ENCODE results near the gene PLIN4. TPM values are rescaled to one million over a fixed set of nuclear protein-coding genes. Genes with fewer than 3 reads are reported as not detected.

PLIN4 gene
- total and polyA plus RNA-seq, 9 of the 15 experiments (the other 6 are each of a cell fraction or from before 2014, with no cell fraction given): 0.04 to 0.16 (median 0.07) TPM; not detected in 3

DNA sequence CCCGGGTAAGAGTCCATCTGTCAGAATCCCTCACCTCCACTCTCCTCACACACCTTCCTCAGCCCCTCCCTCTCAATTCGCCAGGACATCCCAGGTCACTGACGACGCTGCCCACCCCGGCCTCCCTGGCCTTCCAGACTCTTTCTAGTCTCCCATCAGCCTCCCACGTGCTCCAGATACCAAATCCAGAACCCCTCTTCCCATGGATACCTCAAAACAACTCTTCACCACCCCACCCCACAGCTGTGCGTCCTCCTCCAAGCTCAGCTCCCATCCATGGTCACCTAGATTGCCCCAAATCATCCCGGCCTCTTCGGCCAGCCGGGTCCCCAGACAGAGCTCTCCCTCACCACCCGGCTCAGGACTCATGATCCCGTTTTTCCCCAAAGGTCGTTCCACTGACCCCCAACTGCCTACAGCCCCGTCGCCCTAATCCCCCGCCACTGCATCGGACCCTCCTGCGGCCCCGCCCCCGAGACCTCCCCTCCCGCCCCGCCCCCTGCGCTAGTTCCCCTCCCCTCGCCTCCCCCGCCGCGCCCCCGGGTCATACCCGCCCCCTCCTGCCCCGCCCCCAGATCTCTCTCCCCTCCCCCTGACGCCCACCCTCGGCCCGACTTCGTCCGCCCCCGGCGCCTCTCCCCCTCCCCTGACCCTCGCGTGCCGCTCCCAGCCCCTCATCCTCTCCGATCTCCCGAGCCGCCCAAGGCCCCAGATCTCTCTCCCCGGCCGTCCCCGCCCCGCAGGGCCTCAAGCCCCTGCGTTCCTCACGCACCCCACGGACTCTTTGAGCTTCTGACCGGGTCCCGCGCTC, 61.2 kb downstream of the PLIN4 start (continued):
- TF ChIP-seq TCF7L2 (IDR thresholded peaks at IDR 0.05; ENCODE audit: low read depth, low read length): no peak
- no peak for TF ChIP-seq ZNF589 (CRISPR knock-in tag; IDR thresholded peaks at IDR 0.05; ENCODE audit: low read depth)
- TF ChIP-seq, protein P1, sequence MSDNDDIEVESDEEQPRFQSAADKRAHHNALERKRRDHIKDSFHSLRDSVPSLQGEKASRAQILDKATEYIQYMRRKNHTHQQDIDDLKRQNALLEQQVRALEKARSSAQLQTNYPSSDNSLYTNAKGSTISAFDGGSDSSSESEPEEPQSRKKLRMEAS (CRISPR knock-in tag; IDR thresholded peaks at IDR 0.05): peak; percentile 17; the same call in 1 of the 2 replicates
- peak; percentile 20; the same call in 1 of the 2 replicates for TF ChIP-seq SMARCA4 (IDR thresholded peaks at IDR 0.05)
- no peak for TF ChIP-seq BRD9 (IDR thresholded peaks at IDR 0.05; ENCODE audit: low read depth, partially characterized antibody)
- TF ChIP-seq, protein P2, sequence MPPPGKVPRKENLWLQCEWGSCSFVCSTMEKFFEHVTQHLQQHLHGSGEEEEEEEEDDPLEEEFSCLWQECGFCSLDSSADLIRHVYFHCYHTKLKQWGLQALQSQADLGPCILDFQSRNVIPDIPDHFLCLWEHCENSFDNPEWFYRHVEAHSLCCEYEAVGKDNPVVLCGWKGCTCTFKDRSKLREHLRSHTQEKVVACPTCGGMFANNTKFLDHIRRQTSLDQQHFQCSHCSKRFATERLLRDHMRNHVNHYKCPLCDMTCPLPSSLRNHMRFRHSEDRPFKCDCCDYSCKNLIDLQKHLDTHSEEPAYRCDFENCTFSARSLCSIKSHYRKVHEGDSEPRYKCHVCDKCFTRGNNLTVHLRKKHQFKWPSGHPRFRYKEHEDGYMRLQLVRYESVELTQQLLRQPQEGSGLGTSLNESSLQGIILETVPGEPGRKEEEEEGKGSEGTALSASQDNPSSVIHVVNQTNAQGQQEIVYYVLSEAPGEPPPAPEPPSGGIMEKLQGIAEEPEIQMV (tag; conservative IDR thresholded peaks at IDR 0.05; ENCODE audit: low read depth): no peak

DNA sequence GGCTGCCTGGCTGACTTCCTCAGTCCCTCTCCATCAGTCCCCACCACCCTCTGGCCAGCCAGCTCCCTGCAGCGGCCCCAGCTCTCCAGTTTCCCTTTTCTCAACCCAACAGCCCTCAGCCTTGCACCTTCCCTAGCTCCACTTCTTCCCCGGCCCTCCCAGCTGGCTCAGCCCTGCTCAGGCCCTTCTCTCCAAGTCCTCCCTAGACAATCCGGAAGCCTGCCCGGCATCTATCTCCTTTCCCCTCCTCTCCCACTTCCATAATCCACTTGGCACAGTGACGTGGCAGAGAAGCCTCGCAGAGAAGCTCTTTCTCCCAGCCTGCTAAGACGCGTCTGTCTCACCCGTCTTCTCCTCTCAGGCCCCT, 61.8 kb downstream of the PLIN4 start:
- ChIA-PET POLR2A (interaction anchor here (0.6 to 6.3 kb wide), 8 partner anchors 9 to 1534 kb away, joined by 3 to 60 read pairs (median 5); partner anchors contain the start of genes CHAF1A and HDGFL2), CTCF (ENCODE audit: low intra/inter-chr PET ratio) (no interaction called here)
- Histone ChIP-seq H3K4me2 (ENCODE audit: insufficient read depth, low read length) (peak overlapping the region; percentile 96), H3K9me3 (replicated peaks; ENCODE audit: control insufficient read depth, insufficient read depth, low read depth, low read length) (no peaks in the 10 kb centered on the region), H3K36me3 (ENCODE audit: control insufficient read depth, insufficient read depth, low read length) (peaks cover 32% of the 10 kb centered on the region; the same call in 2 of the 3 replicates), H3K27me3 (ENCODE audit: control insufficient read depth in 2 of 2, insufficient read depth in 2 of 2, low read length in 2 of 2) (no peaks in the 10 kb centered on the region), H2AFZ (ENCODE audit: low read depth, low read length) (no peak overlapping the region; the same call in 1 of the 2 replicates), H3K79me2 (ENCODE audit: control insufficient read depth, insufficient read depth, low read length) (peaks cover 34% of the 10 kb centered on the region), H3K4me1 (replicated peaks in 1 of 2; ENCODE audit: control insufficient read depth in 2 of 2, insufficient read depth in 2 of 2, low read length in 2 of 2) (peaks cover 21 to 57% of the 10 kb centered on the region in 2 experiments), H3K27ac (ENCODE audit: extremely low read depth, low read depth, low read length) (peak overlapping the region; percentile 76), H3K4me3 (peak overlapping the region; percentile 67), H3K9me1 (ENCODE audit: control insufficient read depth, insufficient read depth, low read length) (peaks cover 2% of the 10 kb centered on the region), H3K9ac (ENCODE audit: insufficient read depth in 1 of 2, low read depth in 2 of 2, low read length in 2 of 2) (peak overlapping the region; percentile 76 to 85), H4K20me1 (replicated peaks; ENCODE audit: control insufficient read depth, insufficient read depth, low read length) (peaks cover 5% of the 10 kb centered on the region; the same call in 1 of the 2 replicates)
- DNase-seq (ENCODE audit: extremely low read depth in 1 of 4, low spot score in 3 of 4) (peak in 3 of 4 experiments; percentile 42 to 54 (median 50)), ATAC-seq (peak; percentile 53), FAIRE-seq (peak; percentile 74)
- WGBS (ENCODE audit: insufficient coverage, low coverage, missing lambda C conversion rate): 0% methylated on average over 6 of the region's 9 CpGs
- intact Hi-C loops (cut with micrococcal nuclease): no loop called here
- in situ Hi-C loops (cut with MboI): no loop called here
- BruUV-seq (replicated peaks): no TSS peak
- peak; percentile 47; the same call in 1 of the 2 replicates for TF ChIP-seq EP400 (IDR thresholded peaks at IDR 0.05)
- TF ChIP-seq, protein P1 (CRISPR knock-in tag; IDR thresholded peaks at IDR 0.05): peak; percentile 32; the same call in 1 of the 2 replicates
- TF ChIP-seq ELF2 (CRISPR knock-in tag; IDR thresholded peaks at IDR 0.05): no peak
- no peak for TF ChIP-seq CREB1 (IDR thresholded peaks at IDR 0.05)
- peak; percentile 46 for TF ChIP-seq CREB1 (CRISPR knock-in tag; IDR thresholded peaks at IDR 0.05)
- no peak for TF ChIP-seq ATF1 (CRISPR knock-in tag; IDR thresholded peaks at IDR 0.05)
- peak; percentile 56; the same call in 1 of the 2 replicates for TF ChIP-seq ATF1 (tag; IDR thresholded peaks at IDR 0.05)
- TF ChIP-seq ZNF175 (CRISPR knock-in tag; IDR thresholded peaks at IDR 0.05; ENCODE audit: low read depth): no peak
- no peak for TF ChIP-seq ZNF57 (CRISPR knock-in tag; IDR thresholded peaks at IDR 0.05)
- TF ChIP-seq CREM (IDR thresholded peaks at IDR 0.05; ENCODE audit: low read depth): peak; percentile 61
- TF ChIP-seq RHOXF2B (CRISPR knock-in tag; conservative IDR thresholded peaks at IDR 0.05): no peak
- TF ChIP-seq ESRRB (CRISPR knock-in tag; IDR thresholded peaks at IDR 0.05; ENCODE audit: borderline replicate concordance): no peak
- no peak; the same call in 1 of the 2 replicates for TF ChIP-seq ZSCAN29 (IDR thresholded peaks at IDR 0.05)

All from K562 (cell line).